Activated CD4-positive, CD25-positive, alpha-beta regulatory T cell treated with anti-CD3 and anti-CD28 coated beads, Interleukin-2, amount 50 U/mL, for 16 hours (primary cell): Measurements from ENCODE around the gene CDK15.
"Not testable (repeated sequence)": the region's sequence is repeated elsewhere in the genome, so short reads cannot be mapped to it uniquely, and the experiment has no call there.

Experiments used
- DNase-seq: peaks from one replicate; pipeline ENCODE4 v3.0.0-alpha.2; 2020; ENCODE audit warnings: low read depth, low spot score

CDK15 gene

DNA sequence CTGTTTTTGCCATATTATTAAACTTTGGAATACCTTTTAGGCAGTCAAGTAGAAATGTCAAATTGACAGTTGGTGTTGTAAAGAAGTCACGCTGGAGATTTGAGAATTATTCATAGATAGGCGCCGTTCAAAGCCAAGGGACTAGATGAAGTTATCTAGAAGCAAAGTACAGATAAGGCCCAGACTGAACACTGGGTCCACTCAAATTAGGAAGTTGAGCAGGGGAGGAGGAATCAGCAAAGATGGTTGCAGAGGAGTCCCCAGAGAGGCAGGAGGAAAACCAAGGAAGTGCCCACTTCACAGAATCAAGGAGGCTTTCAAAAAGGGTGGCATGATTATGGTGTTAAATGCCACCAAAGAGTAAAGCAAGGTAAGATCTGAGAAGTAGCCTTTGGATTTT is 16.0 kb upstream of the CDK15 start:
- no peak for DNase-seq

DNA sequence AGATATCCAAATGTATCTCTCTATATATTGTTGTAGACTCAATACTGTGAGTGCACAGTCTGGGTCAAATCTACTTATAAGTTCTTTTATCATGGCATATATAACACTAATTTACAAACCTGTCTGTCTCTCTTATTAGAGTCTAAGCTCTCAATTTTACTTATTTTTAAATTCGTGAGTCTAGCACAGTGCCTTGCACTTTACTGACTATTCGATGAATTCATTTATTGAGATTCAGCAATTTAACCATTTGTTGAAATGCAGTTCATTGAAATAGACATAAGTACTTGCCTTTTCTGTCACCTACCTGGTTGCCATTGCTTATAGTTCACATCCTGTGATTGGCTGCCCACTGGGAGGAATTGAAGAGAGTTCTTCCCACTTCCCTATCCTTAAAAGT is 15.3 kb upstream of the CDK15 start:
- DNase-seq, result no peak

DNA sequence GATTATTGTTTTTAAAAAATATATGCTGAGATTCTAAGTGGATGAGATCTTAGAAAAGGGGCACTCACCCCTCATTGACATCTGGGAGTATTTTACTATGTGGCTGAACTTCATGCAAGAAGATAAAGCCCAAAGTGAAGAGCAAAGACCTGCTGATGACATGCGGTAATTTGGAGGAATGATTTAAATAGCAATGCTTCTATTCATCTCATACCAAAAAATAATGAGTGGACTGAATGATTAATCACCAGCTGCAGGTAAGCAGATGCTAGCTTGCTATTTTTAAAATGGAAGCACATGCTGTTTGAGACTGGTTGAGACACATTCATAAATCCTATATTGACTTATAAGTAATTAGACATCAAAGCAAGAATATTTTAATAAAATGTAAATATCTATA is 12.7 kb upstream of the CDK15 start:
- DNase-seq, result no peak

DNA sequence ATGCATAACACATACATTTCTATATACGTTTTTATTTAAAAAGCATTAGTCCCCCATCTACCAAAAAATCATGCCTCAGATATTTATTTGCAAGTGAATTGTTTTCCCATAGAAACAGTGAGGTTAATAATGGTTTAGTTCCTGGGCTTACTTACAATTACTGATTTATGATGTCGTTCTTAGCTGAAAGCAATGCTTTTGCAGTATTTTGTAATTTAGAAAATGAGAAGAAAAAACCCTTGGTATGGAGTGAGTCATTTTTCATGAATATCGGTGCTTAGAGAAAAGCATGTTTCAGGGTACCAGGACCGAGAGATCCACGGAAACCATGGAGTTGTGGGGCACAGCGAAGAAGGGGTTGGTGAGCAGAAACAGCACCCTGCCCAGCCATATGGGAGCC is 12.0 kb upstream of the CDK15 start:
- no peak for DNase-seq

DNA sequence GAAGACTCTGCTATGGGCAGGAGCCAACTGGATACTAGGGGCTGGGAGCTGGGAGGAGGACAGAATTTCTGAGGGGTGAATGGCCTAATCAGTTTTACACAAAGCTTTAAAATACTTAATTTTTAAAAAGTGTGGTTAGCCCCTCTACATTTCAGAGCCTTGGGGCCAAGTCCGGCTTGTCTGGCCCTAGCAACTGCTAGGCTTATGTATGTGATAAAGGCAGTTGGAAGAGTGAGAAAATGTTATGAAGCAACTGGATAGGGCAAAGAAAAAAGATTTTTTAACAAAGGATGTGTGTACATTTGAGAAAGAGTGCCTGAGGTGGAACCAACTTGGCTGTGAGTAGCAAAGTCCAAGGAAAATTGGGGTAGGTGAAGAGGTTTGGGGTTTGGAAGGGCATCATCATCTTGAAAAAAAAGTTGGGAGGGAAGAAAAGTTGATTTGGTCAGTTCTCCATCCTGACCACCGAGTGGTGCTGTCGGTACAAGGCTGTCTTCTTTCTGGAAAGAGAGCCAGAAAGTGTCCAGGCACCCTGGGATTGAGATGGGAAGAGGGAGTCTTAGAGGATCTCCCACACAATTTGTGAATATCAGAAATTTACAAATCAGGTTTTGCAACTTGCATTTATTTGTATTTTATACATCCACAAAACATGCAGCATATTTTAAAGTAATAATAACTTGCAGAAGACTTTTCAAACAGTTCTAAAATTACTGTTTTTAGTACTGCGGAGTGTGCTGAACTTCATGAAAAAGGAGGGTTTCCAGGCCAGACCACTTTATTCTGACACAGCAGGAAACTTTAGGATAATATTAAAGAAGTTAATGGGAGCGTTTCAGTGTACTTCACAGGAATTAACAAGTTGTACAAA is 10.5 kb upstream of the CDK15 start:
- no peak for DNase-seq

DNA sequence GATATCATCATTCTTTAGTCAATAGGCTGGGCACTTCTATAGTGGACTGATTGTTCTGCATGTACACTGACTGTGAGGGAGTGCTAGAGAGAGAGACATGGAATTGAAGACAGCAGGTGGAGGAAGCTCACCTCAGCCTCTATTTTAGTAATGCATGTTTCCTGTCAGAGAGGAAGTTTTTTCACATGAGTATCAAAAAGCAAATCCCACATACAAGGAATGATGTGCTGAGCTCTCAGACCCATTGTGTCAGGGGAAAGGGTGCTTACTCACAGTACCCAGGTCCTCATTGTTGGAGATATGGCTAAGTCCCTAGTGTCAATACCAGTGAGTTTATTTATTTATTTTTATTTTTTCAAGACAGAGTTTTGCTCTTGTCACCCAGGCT is 9.9 kb upstream of the CDK15 start:
- no peak for DNase-seq

DNA sequence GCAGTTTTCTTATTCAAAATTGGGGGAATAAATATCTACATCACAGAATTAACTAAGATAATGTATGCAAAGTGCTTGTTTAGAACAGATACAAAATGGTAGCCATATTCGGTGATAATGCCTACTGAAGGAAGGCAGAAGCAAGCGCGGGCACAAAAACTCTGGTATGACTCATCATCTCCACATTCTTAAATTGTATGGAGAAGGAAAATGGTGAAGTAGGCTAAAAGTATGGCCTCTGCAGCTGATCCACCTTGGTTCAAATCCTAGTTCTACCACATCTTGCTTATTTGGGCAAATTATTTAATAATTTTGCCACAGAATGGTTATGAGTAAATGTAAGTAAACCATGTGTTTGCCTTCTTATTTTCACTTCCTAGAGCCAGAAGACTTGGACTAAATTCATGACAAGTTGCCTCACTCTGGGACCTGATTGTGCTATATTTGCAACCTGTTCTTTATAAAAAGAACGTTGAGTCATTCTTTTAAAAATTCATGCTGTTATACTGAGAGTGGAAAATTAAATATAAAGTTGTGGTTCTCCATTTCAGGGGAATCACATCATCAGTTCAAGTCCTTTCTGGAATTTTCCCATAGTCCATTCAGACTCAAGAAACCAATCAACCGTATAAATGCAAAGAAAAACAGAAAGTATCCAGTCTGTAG is 9.0 kb upstream of the CDK15 start:
- no peak for DNase-seq

DNA sequence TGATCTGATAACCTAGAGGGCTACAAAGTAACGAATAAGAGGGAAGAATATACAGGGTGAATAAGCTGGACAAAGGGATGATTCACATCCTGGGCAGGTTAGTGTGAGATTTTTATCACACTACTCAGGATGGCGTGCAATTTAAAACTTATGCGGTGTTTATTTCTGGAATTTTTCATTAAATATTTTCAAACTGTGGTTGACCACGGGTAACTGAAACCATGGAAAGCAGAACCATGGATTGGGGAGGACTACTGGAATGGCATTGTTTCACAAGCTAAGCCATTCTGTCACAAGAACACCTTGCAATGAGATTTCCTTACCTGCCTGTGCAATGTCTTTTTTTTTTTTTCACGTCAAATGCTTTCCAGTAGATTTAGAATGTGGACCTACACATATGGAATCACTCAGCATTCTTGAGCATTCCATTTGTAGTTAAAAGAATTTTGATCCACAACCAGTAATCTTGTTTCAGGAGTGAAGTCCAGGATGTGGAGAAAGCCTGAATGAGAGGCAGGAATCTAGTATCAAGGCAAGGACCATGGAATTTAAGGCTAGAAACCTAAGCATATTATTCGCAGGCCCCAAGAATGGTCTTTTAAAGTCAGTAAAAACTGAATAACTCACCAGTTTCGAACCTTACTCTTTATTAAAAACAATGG is 8.0 kb upstream of the CDK15 start:
- DNase-seq, result no peak

DNA sequence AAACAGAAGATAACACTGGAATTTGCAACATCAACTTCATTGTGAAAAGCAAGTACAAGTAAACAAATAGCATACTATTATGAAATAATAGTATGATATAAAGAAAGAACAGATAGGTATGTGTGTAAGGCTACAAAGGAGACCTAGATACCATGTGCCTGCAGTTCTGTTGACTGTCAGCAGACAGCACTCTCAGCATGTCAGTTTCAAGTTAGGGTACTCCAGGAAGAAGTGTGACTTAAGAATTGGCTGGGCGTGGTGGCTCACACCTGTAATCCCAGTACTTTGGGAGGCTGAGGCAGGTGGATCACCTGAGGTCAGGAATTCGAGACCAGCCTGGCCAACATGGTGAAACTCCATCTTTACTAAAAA is 7.4 kb upstream of the CDK15 start:
- DNase-seq, result not testable (repeated sequence)

DNA sequence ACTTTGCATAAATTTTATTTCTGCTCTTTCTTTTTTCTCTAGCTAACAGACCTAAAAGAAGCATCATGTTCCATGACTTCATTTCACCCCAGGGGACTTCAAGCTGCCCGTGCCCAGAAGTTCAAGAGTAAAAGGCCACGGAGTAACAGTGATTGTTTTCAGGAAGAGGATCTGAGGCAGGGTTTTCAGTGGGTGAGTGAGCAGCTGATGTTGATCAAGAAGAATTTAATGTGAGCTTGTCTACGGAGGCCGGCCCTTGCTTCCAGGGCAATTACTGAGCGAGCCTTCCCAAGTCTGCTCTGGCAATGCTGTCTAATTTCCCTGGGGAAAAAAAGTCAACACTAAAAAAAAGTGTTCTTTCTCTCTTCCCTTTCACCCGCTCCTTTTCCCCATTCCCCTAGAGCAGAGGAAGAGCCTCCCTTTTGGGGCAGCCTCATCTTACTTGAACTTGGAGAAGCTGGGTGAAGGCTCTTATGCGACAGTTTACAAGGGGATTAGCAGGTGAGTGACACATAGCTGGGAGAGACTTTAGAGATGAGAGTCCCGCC is 1.2 kb downstream of the CDK15 start:
- DNase-seq, result no peak

DNA sequence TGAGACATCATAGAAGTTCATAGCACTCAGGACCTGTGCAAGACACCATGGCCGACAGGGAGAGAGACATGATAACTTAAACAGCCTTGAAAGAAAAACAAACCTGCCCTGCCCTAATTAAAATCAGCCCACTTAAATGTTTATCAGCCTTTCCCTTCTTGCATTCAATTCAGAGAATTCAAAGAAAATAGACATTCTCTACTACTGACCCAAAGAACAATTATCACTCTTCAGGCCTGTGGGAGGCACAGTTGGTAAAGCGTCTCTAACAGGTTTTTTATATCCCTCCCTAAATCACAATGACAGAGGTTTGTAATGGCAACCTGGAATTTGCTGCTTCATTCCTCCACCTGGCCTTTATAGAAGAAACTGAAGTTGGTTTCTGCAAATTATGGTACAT is 1.7 kb downstream of the CDK15 start:
- no peak for DNase-seq

DNA sequence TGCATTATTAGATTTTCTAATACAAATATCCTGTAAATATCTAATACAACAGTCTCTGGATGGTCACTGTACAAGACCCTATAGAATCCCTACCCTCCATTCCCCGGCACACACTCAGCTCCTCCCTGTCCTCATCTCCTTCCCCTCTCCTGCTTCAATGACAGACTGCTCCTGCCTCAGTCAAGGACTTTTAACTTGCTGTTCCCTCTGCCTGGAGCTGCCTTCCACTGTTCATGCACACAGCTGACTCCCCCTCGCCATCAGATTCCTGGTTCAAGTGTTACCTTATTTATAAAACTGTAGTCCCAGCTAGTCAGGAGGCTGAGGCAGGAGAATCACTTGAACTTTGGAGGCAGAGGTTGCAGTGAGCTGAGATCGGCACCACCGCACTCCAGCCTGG is 3.3 kb downstream of the CDK15 start:
- no peak for DNase-seq

DNA sequence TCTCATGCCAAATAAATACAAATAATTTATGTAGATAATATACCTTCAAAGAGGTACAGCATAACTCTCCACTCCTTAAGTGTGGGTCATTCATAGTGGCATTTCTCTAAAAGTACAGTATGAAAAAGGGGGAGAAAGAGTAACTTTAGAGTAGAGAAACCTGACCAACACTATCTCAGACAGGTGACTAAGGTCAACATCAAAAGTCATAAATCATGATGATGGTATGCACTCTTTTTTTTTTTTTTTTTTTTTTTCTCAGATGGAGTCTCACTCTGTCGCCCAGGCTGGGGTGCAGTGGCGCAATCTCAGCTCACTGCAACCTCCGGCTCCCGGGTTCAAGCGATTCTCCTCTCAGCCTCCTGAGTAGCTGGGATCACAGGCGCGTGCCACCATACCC is 4.3 kb downstream of the CDK15 start:
- not testable (repeated sequence) for DNase-seq

DNA sequence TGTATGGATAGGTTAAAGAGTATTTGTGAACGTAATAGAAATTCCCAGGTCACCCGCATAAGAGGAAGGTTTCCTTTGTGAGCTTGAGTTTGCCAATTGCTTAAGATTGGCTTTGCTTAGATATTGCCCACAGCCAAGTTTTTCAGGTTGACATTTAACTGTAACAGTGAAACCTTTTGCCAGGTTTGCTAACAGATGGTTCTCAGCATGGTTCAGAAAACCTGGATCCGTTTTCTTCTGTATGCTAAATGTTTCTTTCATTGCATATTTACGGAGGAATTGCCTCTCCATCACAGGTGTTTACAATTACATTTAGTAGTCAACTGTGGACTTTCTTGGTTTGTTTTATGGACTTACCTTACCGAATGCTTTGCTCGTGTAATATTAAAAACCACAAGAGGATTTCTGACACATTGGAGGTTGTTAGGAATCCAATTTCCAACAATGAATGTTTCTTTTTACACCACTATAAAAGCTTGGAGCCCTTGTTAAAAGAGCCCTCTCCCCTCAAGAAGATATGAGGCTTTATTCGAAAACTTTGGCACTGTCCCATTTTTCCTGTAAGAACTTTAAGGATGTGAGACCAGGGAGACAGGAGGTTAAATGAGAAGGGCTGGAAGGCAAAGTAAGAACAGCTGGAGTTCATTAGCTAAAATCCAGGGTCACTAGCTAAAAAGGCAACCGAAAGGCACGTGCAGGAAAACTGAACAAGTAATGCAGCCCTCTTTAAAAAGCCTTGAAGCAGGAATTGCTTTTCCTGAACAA is 7.8 kb downstream of the CDK15 start:
- no peak for DNase-seq

DNA sequence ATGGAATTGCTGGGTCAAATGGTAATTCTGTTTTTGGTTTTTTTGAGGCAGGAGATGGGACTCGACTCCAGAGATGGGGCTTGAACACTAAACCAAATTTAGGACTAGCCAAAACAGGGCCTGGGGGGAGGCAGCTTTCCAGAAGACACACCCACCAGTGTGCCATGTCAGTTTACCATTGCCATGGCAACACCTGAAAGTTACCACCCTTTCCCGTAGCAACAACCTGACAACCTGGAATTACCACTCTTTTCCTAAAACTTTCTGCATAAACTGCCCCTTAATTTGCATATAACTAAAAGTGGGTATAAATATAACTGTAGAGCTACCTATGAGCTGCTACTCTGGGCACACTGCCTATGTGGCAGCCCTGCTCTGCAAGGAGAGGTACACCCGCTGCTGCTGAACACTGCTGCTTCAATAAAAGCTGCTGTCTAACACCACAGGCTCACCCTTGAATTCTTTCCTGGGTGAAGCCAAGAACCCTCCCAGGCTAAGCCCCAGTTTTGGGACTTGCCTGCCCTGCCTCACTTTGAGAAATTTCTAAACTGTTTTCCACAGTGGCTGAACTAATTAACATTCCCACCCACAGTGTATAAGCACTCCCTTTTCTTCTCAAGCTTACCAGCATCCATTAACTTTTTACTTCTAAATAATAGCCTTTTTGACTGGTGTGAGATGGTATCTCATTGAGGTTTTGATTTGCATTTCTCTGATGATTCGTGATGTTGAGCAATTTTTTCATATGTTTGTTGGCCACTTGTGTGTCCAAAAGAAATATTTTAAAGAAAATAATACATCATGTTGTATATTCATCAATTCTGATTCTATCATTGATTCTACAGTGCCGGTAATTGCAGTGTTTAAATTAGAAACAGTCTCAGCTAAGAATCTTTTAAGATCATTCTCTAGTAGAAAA is 10.6 kb downstream of the CDK15 start:
- no peak for DNase-seq

DNA sequence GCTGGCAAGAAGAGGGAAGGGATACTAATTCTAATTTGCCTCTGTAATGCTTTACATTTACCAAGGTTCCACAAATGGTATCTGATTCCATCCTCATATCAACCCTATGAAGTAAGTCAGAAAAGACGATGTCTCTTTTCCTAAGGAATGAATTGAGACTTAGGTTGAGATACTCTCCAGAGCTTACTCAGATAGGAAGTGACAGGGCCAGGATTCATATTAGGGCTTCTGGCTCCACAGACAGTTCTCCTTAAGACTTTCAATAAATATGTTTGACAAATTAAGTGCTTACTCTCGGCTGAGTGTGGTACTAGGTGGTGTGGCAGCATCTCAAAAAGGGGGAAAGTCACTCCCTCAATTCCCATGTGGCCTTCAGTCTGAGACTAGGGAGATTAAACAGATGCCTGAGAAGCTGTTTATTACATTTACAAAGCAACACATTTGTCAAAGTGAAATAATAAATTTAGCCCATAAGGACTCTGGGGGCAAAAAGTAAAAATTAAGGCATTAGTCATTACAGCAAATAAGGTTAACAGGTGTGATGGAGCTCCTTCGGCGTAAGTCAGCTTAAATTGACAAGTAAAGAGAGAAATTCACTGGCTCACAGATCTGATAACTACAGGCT is 14.2 kb downstream of the CDK15 start:
- no peak for DNase-seq

DNA sequence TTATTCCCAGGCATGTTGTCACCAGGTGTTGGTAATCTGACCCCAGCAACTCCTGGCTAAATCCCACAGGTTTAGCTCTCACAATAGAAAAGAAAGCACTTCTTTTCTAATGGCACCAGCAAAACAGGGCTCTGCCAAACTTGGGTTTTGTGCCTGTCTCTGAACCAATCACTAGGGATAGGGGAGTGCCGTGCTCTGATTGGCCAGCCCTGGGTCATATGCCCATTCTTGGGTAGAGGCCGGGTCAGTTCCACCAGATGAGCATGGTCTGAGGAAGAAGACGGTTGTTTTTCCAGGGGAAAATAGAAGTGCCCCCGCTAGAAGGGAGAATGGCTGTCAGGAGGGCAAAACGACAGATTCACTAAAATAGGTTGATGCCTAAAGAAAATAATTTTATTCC is 14.7 kb downstream of the CDK15 start:
- no peak for DNase-seq

DNA sequence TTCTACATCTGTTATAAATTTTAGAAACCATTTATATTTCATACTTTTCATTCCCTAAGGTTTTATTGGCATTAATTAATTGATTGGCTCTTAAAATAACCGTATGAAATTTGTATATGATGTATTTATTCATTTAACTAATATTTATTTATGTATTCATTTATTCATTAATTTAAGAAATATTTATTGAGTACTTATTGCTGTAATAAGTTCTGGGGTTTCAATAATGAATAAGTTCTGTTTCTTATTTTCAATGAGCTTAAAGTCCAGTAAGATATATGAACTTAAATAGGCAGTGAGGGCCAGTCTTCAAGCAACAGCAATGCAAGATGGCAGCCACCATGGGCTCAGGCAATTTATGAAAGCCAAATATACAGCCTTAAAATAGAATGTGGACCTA is 17.9 kb downstream of the CDK15 start:
- no peak for DNase-seq

DNA sequence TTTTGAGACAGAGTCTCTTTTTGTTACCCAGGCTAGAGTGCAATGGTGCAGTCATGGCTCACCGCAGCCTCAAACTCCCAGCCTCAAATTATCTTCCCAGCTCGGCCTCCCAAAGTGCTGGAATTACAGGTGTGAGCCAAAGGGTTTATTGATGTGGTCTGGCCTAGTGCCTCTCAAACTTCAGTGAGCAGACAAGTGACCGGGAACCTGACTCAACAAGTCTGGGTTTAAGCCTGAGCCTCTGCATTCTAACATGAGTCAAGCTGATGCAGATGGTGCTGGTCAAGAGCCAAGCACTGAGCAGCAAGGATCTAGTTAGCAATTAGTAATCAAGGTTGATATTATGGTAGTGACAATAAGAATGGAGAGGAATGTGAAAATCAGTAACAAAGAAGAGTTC is 21.3 kb downstream of the CDK15 start:
- no peak for DNase-seq

DNA sequence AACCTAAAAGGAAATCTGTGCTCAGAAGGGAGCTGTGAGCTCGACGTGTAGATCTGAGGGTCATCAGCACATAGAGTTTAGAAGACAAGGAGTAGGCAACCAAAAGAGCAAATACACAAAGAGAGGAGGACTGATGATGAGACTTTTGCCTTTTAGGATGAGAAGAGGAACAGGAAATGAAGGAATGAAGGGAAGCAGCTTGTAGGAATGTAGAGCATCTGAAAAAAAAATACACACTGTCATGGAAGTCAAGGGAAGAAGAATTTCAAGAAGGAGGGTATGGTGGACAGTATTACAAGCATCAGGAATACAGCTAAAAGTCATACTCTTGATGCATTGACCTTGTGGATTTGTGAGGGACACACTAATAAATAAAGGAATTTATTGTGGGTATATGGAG is 21.9 kb downstream of the CDK15 start:
- no peak for DNase-seq
